OCI-LY3 (cell line): ENCODE data around the gene EEF1AKMT3.

ENCODE experiments used
- EZH2phosphoT487 ChIP-seq: fragments of 200-600 bp; shearing (Covaris generic); IDR thresholded peaks from 2 replicates; pipeline ENCODE4 v1.6.1; 2018; ENCODE audit warnings: antibody characterized with exemption, mixed run types, low read depth
- TF ChIP-seq, protein P1 (sequence below): fragments of 200-600, 300-600 bp; sonication (generic); IDR thresholded peaks from 2 replicates; pipeline ENCODE4 v1.5.1; 2014; ENCODE audit warnings: antibody characterized with exemption, low read length, low read depth

DNA sequence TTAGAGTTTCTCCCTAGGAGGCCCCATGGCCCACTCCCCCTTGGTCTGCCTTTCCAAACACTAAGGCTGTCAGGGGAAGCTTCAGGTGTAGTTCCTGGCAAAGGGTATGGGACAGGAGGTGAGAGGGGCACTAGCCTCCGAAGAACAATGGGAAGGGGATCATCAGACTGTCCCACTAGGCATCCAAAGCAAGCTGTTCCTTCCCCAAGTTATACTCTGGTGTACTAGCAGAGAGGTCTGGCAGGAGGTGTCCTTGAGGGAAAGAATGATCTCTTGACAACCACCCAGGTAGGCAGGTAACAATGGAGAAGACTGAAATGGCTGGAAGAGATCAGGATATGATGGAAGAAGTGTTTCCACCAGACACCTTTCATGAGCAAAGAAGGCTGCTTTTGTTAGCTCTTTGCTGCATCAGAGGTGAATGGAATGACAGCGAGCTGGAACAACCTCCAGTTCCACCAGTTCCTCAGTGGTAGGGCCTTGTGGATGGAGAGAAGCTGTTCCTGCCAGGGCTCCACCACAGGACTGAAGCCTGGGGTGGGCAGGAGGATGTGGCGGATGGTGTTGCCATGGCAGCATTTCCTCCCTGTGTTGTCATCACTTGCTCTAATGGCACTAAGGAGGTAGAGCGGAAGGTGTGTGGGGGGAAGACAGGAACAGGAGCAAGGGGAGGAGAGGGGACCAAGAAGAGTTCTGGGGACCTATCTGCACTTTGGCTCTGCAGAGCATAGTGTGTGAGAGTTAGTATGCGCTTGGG, 31.6 kb upstream of the EEF1AKMT3 start:
- TF ChIP-seq, protein P1, sequence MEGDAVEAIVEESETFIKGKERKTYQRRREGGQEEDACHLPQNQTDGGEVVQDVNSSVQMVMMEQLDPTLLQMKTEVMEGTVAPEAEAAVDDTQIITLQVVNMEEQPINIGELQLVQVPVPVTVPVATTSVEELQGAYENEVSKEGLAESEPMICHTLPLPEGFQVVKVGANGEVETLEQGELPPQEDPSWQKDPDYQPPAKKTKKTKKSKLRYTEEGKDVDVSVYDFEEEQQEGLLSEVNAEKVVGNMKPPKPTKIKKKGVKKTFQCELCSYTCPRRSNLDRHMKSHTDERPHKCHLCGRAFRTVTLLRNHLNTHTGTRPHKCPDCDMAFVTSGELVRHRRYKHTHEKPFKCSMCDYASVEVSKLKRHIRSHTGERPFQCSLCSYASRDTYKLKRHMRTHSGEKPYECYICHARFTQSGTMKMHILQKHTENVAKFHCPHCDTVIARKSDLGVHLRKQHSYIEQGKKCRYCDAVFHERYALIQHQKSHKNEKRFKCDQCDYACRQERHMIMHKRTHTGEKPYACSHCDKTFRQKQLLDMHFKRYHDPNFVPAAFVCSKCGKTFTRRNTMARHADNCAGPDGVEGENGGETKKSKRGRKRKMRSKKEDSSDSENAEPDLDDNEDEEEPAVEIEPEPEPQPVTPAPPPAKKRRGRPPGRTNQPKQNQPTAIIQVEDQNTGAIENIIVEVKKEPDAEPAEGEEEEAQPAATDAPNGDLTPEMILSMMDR: no peak
- no peak for TF ChIP-seq EZH2phosphoT487
